ENCODE measurements around the gene ULBP1.
"Not testable (repeated sequence)": the region's sequence is repeated elsewhere in the genome, so short reads cannot be mapped to it uniquely, and the experiment has no call there.

Gene ULBP1

GRCh38 chr6:149953934-149954327, 9.8 kb upstream of the ULBP1 start:
- not testable (repeated sequence) for DNase-seq

- not testable (repeated sequence) for DNase-seq
Measured at GRCh38 chr6:149954328-149954983, 9.3 kb upstream of the ULBP1 start.

GRCh38 chr6:149954984-149955653, 8.6 kb upstream of the ULBP1 start:
- not testable (repeated sequence) for DNase-seq

- not testable (repeated sequence) for DNase-seq
Measured at GRCh38 chr6:149955654-149956317, 8.0 kb upstream of the ULBP1 start.

GRCh38 chr6:149958124-149958523, 5.6 kb upstream of the ULBP1 start:
- not testable (repeated sequence) for DNase-seq

GRCh38 chr6:149959806-149960205, 3.9 kb upstream of the ULBP1 start:
- DNase-seq = not testable (repeated sequence)

- DNase-seq = no peak
Measured at GRCh38 chr6:149960488-149960887, 3.3 kb upstream of the ULBP1 start.

GRCh38 chr6:149961728-149962425, 1.9 kb upstream of the ULBP1 start:
- DNase-seq = no peak

- DNase-seq = no peak
Measured at GRCh38 chr6:149962461-149963211, 1.1 kb upstream of the ULBP1 start.

- DNase-seq = no peak
Measured at GRCh38 chr6:149963212-149963461, 606 bp upstream of the ULBP1 start.

- no peak for DNase-seq
Measured at GRCh38 chr6:149964308-149965193, 808 bp downstream of the ULBP1 start.

- DNase-seq = no peak
Measured at GRCh38 chr6:149965194-149966020, 1.7 kb downstream of the ULBP1 start.

- not testable (repeated sequence) for DNase-seq
Measured at GRCh38 chr6:149966319-149966718, 2.6 kb downstream of the ULBP1 start.

GRCh38 chr6:149967591-149967990, 3.8 kb downstream of the ULBP1 start:
- no peak for DNase-seq

GRCh38 chr6:149967999-149968398, 4.3 kb downstream of the ULBP1 start:
- DNase-seq = not testable (repeated sequence)

- DNase-seq = not testable (repeated sequence)
Measured at GRCh38 chr6:149968909-149969308, 5.2 kb downstream of the ULBP1 start.

GRCh38 chr6:149969635-149970034, 5.9 kb downstream of the ULBP1 start:
- no peak for DNase-seq

- DNase-seq = not testable (repeated sequence)
Measured at GRCh38 chr6:149974394-149974793, 10.7 kb downstream of the ULBP1 start.

GRCh38 chr6:149974825-149975224, 11.1 kb downstream of the ULBP1 start:
- no peak for DNase-seq

GRCh38 chr6:149975400-149975799, 11.7 kb downstream of the ULBP1 start:
- DNase-seq = no peak

- DNase-seq = no peak
Measured at GRCh38 chr6:149977221-149977620, 13.5 kb downstream of the ULBP1 start.
